ENCODE results near the gene ERAL1. TPM values are rescaled to one million over a fixed set of nuclear protein-coding genes. Genes with fewer than 3 reads are reported as not detected.

Gene ERAL1
- total and polyA plus RNA-seq, 2 of the 8 experiments (the other 6 are each of a cell fraction or from before 2014, with no cell fraction given): 67.8 to 122 TPM

GRCh38 chr17:28842282-28843012 lies 12.4 kb upstream of the ERAL1 start, which contains the start of gene FAM222B (continued):
- TF ChIP-seq KDM1A (IDR thresholded peaks at IDR 0.05; ENCODE audit: borderline replicate concordance, low read length) (no peak), POU5F1 (IDR thresholded peaks at IDR 0.05; ENCODE audit: low read depth, low read length) (no peak), HDAC2 (IDR thresholded peaks at IDR 0.05; ENCODE audit: borderline replicate concordance in 1 of 2, low read depth in 2 of 2, low read length in 2 of 2) (peak in 1 of 2 experiments; percentile 44; a peak in 1 of 4 replicates), SP4 (IDR thresholded peaks at IDR 0.05; ENCODE audit: low read length) (peak; percentile 93; the same call in 1 of the 2 replicates), EZH2 (IDR thresholded peaks at IDR 0.05; ENCODE audit: low read depth, low read length, severe bottlenecking) (no peak), FOSL1 (IDR thresholded peaks at IDR 0.05; ENCODE audit: insufficient read depth, low read depth, low read length) (no peak), EGR1 (IDR thresholded peaks at IDR 0.05; ENCODE audit: borderline replicate concordance, low read depth, low read length) (no peak), GTF2F1 (IDR thresholded peaks at IDR 0.05; ENCODE audit: borderline replicate concordance, low read depth, low read length) (no peak), BCL11A (IDR thresholded peaks at IDR 0.05; ENCODE audit: low read depth in 2 of 2, low read length in 2 of 2) (no peak), RFX5 (IDR thresholded peaks at IDR 0.05; ENCODE audit: borderline replicate concordance, low read depth, low read length) (no peak), CEBPB (IDR thresholded peaks at IDR 0.05; ENCODE audit: low read depth, low read length) (no peak), SP2 (IDR thresholded peaks at IDR 0.05; ENCODE audit: low read length) (no peak), KDM5A (IDR thresholded peaks at IDR 0.05; ENCODE audit: low read length) (no peak), CREB1 (IDR thresholded peaks at IDR 0.05) (no peak), SIRT6 (IDR thresholded peaks at IDR 0.05; ENCODE audit: low read length) (no peak), HDAC6 (IDR thresholded peaks at IDR 0.05; ENCODE audit: low read depth, low read length) (no peak), JUN (IDR thresholded peaks at IDR 0.05; ENCODE audit: low read depth, low read length) (no peak), NANOG (IDR thresholded peaks at IDR 0.05; ENCODE audit: insufficient read depth, low read depth, low read length, poor library complexity, severe bottlenecking) (no peak), JUND (IDR thresholded peaks at IDR 0.05; ENCODE audit: low read length) (no peak), BRCA1 (IDR thresholded peaks at IDR 0.05; ENCODE audit: low read depth, low read length) (no peak), CHD1 (IDR thresholded peaks at IDR 0.05; ENCODE audit: low read depth, low read length) (no peak), TCF12 (IDR thresholded peaks at IDR 0.05; ENCODE audit: low read depth, low read length) (no peak), KDM4A (IDR thresholded peaks at IDR 0.05; ENCODE audit: low read depth, low read length, severe bottlenecking) (peak; percentile 36), YY1 (IDR thresholded peaks at IDR 0.05; ENCODE audit: low read depth, low read length) (no peak)
- TF ChIP-seq, protein P1, sequence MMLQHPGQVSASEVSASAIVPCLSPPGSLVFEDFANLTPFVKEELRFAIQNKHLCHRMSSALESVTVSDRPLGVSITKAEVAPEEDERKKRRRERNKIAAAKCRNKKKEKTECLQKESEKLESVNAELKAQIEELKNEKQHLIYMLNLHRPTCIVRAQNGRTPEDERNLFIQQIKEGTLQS (IDR thresholded peaks at IDR 0.05; ENCODE audit: insufficient read depth, low read depth, low read length): peak; percentile 66

All from H1 (cell line).